A549 (cell line): ENCODE data around the gene NAA40. TPM values are rescaled to one million over a fixed set of nuclear protein-coding genes. Genes with fewer than 3 reads are reported as not detected.

Experiments
- ATAC-seq, 2 experiments: fragments of 200-7000 bp in 1 of 2; fragments of >200 bp in 1 of 2; cut with Nextera tagmentation in 1 of 2; cut with Tn5 transposase in 1 of 2; 3 replicates each; pipeline versions ENCODE4 v1.8.0 to v1.9.1; 2018 to 2020; ENCODE audit warnings: mild to moderate bottlenecking in 1 of 2, moderate library complexity in 1 of 2
- CTCF ChIA-PET: fragments of 300-600 bp; sonication (Branson Sonifier 250); formaldehyde crosslinking; extraction: SDS; loops from one replicate; lab custom pipeline; 2021; ENCODE audit warnings: antibody characterized with exemption, inconsistent platforms; lab: Yijun Ruan, JAX
- POLR2A ChIA-PET: fragments of 350-600 bp; formaldehyde crosslinking; extraction: SDS; loops from one replicate; lab custom pipeline; 2021; ENCODE audit warnings: antibody characterized with exemption, inconsistent platforms; lab: Yijun Ruan, JAX
- DNase-seq, 2 experiments: peaks; one replicate each; pipeline versions ENCODE4 v3.0.0 to v3.0.0-alpha.2; 2011 to 2016; ENCODE audit warnings: low read depth in 1 of 2, low spot score in 1 of 2
- FAIRE-seq: peaks from 2 replicates; lab custom pipeline; 2011; peaks lifted over from hg19 to GRCh38; lab: Jason Lieb, UNC
- H3K27ac ChIP-seq, 2 experiments: fragments of >200 bp; sonication (Bioruptor Twin); formaldehyde crosslinking; 3 replicates each; pipeline ENCODE4 v1.5.1; 2016 to 2017
- H3K4me1 ChIP-seq: fragments of >200 bp; sonication (Bioruptor Twin); formaldehyde crosslinking; 3 replicates; pipeline ENCODE4 v1.6.1; 2016
- H3K4me2 ChIP-seq: fragments of >200 bp; sonication (Bioruptor Twin); formaldehyde crosslinking; 3 replicates; pipeline ENCODE4 v1.6.1; 2016
- H3K4me3 ChIP-seq: fragments of >200 bp; sonication (Bioruptor Twin); formaldehyde crosslinking; 3 replicates; pipeline ENCODE4 v1.5.1; 2016
- H3K9me3 ChIP-seq: fragments of >200 bp; sonication (Bioruptor Twin); formaldehyde crosslinking; 3 replicates; pipeline ENCODE4 v1.6.1; 2016
- CBX2 ChIP-seq: fragments of 200-600 bp; sonication (generic); IDR thresholded peaks from 2 replicates; pipeline ENCODE4 v1.6.1; 2016; ENCODE audit warnings: low read depth, mild to moderate bottlenecking, borderline replicate concordance
- CEBPB ChIP-seq, 2 experiments: fragments of >200 bp in 1 of 2; sonication (Bioruptor Twin) in 1 of 2; formaldehyde crosslinking in 1 of 2; IDR thresholded peaks; 2 replicates each; pipeline ENCODE4 v1.6.1; 2012 to 2016
- CHD2 ChIP-seq: fragments of 150-350 bp; IDR thresholded peaks from 2 replicates; pipeline ENCODE4 v1.6.1; 2014; ENCODE audit warnings: low read length; ENCODE audit not compliant: partially characterized antibody
- EHF ChIP-seq: fragments of 250-450 bp; sonication (Bioruptor Pico); IDR thresholded peaks from 2 replicates; pipeline ENCODE4 v1.5.0; 2020; ENCODE audit warnings: mild to moderate bottlenecking
- EHMT2 ChIP-seq: fragments of 200-600 bp; sonication (generic); IDR thresholded peaks from 2 replicates; pipeline ENCODE4 v1.6.1; 2016; ENCODE audit warnings: antibody characterized with exemption, low read depth, mild to moderate bottlenecking, moderate library complexity
- ESRRA ChIP-seq: fragments of 150-350 bp; IDR thresholded peaks from 2 replicates; pipeline ENCODE4 v1.6.1; 2014; ENCODE audit warnings: mild to moderate bottlenecking, low read length, borderline replicate concordance
- FOSB ChIP-seq: fragments of 250-450 bp; sonication (Bioruptor Pico); IDR thresholded peaks from 2 replicates; pipeline ENCODE4 v1.5.0; 2020; ENCODE audit warnings: mild to moderate bottlenecking, moderate library complexity
- FOSL2 ChIP-seq, 2 experiments: fragments of 450-650 bp in 1 of 2; fragments of >200 bp in 1 of 2; sonication (Bioruptor Twin) in 1 of 2; formaldehyde crosslinking; IDR thresholded peaks; 2 replicates each; pipeline versions ENCODE4 v1.5.0 to v1.6.1; 2016 to 2020; ENCODE audit warnings: mild to moderate bottlenecking in 1 of 2, moderate library complexity in 1 of 2
- HDAC2 ChIP-seq: fragments of 200-600 bp; sonication (generic); IDR thresholded peaks from 2 replicates; pipeline ENCODE4 v1.6.1; 2016
- HOXB13 ChIP-seq: fragments of 250-450 bp; sonication (Bioruptor Pico); IDR thresholded peaks from 2 replicates; pipeline ENCODE4 v1.5.0; 2020; ENCODE audit warnings: low read depth, mild to moderate bottlenecking, moderate library complexity
- JUNB ChIP-seq: fragments of >200 bp; sonication (Bioruptor Twin); formaldehyde crosslinking; IDR thresholded peaks from 2 replicates; pipeline ENCODE4 v1.6.1; 2016
- KDM1A ChIP-seq: fragments of 200-600 bp; sonication (generic); IDR thresholded peaks from 2 replicates; pipeline ENCODE4 v1.6.1; 2016; ENCODE audit warnings: low read depth, mild to moderate bottlenecking
- KDM5A ChIP-seq: fragments of 200-600 bp; sonication (generic); IDR thresholded peaks from 2 replicates; pipeline ENCODE4 v1.6.1; 2016; ENCODE audit warnings: antibody characterized with exemption, mild to moderate bottlenecking
- MAZ ChIP-seq: fragments of 150-350 bp; IDR thresholded peaks from 2 replicates; pipeline ENCODE4 v1.6.1; 2014; ENCODE audit warnings: antibody characterized with exemption, low read depth, low read length, borderline replicate concordance
- NPAS2 ChIP-seq: fragments of 250-450 bp; sonication (Bioruptor Pico); IDR thresholded peaks from 2 replicates; pipeline ENCODE4 v1.8.0; 2022; ENCODE audit warnings: mild to moderate bottlenecking, moderate library complexity, borderline replicate concordance
- NR3C1 ChIP-seq: fragments of >200 bp; sonication (Bioruptor Twin); formaldehyde crosslinking; IDR thresholded peaks from 3 replicates; pipeline ENCODE4 v1.6.1; 2017
- TFCP2L1 ChIP-seq: fragments of 250-450 bp; sonication (Bioruptor Pico); IDR thresholded peaks from 2 replicates; pipeline ENCODE4 v1.5.0; 2021; ENCODE audit warnings: mild to moderate bottlenecking
- ZC3H11A ChIP-seq: fragments of 450-650 bp; IDR thresholded peaks from 2 replicates; pipeline ENCODE4 v1.6.1; 2014; ENCODE audit warnings: antibody characterized with exemption, mild to moderate bottlenecking
- ZFP36 ChIP-seq: fragments of 450-650 bp; IDR thresholded peaks from 2 replicates; pipeline ENCODE4 v1.6.1; 2014; ENCODE audit warnings: borderline replicate concordance; ENCODE audit not compliant: partially characterized antibody
- ZSCAN20 ChIP-seq: fragments of 250-450 bp; sonication (Bioruptor Pico); IDR thresholded peaks from 2 replicates; pipeline ENCODE4 v1.8.0; 2022; ENCODE audit warnings: mild to moderate bottlenecking, moderate library complexity
- WGBS: methylation state at CpG from one replicate; pipeline ENCODE4 v1.1.6; 2017; ENCODE audit errors: missing lambda C conversion rate; 5-methylcytosine and 5-hydroxymethylcytosine counted together
- polyA plus RNA-seq, 4 experiments: library from polyadenylated mRNA; depleted of rRNA in 3 of 4; stranded (reverse); fragments of >200 nt; fragmentation: RNase III in 1 of 4; extraction: RNeasy Plus Mini Kit Qiagen cat#74134 plus additional on column Dnase treatment in 1 of 4; gene quantifications; 2 replicates in 3 of 4; 3 replicates in 1 of 4; pipeline ENCODE4 v1.2.3, GENCODE V29; 2011 to 2017
- TF ChIP-seq, protein P1 (sequence below): fragments of 150-350 bp; IDR thresholded peaks from 2 replicates; pipeline ENCODE4 v1.6.1; 2014; ENCODE audit warnings: low read depth, mild to moderate bottlenecking, low read length
- TF ChIP-seq, protein P2 (sequence below): fragments of >200 bp; sonication (Bioruptor Twin); formaldehyde crosslinking; IDR thresholded peaks from 3 replicates; pipeline ENCODE4 v1.5.1; 2016
- TF ChIP-seq, protein P3 (sequence below): IDR thresholded peaks from 2 replicates; pipeline ENCODE4 v1.6.1; 2012; ENCODE audit warnings: low read depth, borderline replicate concordance

NAA40 gene
- polyA plus RNA-seq, 2 of the 4 experiments (the other 2 are of a cell fraction): 21.9 to 32.0 TPM

DNA sequence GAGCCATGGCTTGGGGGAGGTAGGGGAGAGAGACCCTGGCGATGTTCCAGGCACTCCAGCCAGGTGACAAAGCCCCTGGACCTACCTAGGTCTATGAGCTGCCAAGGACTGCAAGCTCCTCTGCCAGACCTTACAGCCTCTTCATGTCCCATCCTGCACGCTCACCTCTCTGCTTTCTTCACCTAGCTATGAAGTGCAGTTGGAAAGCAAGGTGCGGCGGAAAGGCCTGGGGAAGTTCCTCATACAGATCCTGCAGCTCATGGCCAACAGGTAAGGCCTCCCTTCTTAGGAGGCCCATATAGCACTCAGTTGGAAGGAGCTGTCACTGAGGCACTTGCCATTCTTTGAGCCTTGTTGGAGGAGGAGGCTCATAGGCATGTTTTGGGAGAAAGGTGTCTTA is 13.8 kb downstream of the NAA40 start:
- Histone ChIP-seq H3K27ac (no peak overlapping the region), H3K4me3 (no peak overlapping the region), H3K9me3 (no peaks in the 10 kb centered on the region), H3K4me1 (no peaks in the 10 kb centered on the region), H3K4me2 (no peak overlapping the region)
- CTCF ChIA-PET: interaction anchor here (0.9 to 10.2 kb wide), 5 partner anchors 10 to 184 kb away, joined by 3 to 236 read pairs (median 4); partner anchors contain the start of genes MARK2 and ZFTA
- TF ChIP-seq HDAC2 (no peak), JUNB (no peak), NR3C1 (no peak), MAZ (no peak), TFCP2L1 (no peak), ZFP36 (no peak), CHD2 (no peak), ESRRA (no peak), CBX2 (no peak), CEBPB (IDR thresholded peaks at IDR 0.05) (no peak), EHMT2 (no peak), KDM5A (no peak), FOSB (CRISPR knock-in tag) (no peak)
- TF ChIP-seq, protein P1, sequence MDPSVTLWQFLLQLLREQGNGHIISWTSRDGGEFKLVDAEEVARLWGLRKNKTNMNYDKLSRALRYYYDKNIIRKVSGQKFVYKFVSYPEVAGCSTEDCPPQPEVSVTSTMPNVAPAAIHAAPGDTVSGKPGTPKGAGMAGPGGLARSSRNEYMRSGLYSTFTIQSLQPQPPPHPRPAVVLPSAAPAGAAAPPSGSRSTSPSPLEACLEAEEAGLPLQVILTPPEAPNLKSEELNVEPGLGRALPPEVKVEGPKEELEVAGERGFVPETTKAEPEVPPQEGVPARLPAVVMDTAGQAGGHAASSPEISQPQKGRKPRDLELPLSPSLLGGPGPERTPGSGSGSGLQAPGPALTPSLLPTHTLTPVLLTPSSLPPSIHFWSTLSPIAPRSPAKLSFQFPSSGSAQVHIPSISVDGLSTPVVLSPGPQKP: no peak
- POLR2A ChIA-PET: no interaction called here
- 92% methylated on average over 4 of the region's 4 CpGs for WGBS
- no peak for FAIRE-seq
- DNase-seq: no peak
- no peak for ATAC-seq

DNA sequence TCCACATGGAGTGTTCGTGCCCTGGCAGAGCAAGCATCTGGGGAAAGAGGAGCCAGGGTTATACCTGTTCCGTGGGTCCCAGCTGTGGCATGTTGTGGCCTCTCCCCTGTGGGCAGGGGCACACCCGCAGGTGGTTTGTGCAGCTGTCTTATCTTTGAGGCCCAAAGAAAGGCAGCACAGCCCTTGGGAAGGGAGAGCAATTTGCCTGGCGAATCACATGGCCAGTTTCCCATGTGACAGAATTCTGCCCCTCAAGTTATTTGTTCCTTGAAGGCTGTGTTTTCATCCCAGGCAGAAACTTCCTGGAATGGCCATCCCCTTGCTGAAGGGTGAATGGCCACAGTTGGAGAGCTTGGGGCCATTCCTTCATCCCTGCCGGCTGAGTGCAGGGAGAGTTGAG is 19.2 kb downstream of the NAA40 start:
- POLR2A ChIA-PET: no interaction called here

More for the DNA sequence above, 19.2 kb downstream of the NAA40 start:
- H3K27ac ChIP-seq: no peak overlapping the region
- DNase-seq: no peak
- no peaks in the 10 kb centered on the region for H3K9me3 ChIP-seq
- peaks cover 6% of the 10 kb centered on the region; the same call in 1 of the 3 replicates for H3K4me1 ChIP-seq
- 100% methylated on average over 4 of the region's 5 CpGs for WGBS
- no peak overlapping the region for H3K4me2 ChIP-seq
- TF ChIP-seq ZSCAN20 (CRISPR knock-in tag) (no peak), HOXB13 (CRISPR knock-in tag) (no peak), KDM1A (no peak), ZC3H11A (no peak), FOSL2 (IDR thresholded peaks at IDR 0.05) (no peak), FOSL2 (CRISPR knock-in tag; IDR thresholded peaks at IDR 0.05) (no peak), NPAS2 (no peak), EHF (CRISPR knock-in tag) (no peak), CEBPB (IDR thresholded peaks at IDR 0.05) (no peak)
- TF ChIP-seq, protein P2, sequence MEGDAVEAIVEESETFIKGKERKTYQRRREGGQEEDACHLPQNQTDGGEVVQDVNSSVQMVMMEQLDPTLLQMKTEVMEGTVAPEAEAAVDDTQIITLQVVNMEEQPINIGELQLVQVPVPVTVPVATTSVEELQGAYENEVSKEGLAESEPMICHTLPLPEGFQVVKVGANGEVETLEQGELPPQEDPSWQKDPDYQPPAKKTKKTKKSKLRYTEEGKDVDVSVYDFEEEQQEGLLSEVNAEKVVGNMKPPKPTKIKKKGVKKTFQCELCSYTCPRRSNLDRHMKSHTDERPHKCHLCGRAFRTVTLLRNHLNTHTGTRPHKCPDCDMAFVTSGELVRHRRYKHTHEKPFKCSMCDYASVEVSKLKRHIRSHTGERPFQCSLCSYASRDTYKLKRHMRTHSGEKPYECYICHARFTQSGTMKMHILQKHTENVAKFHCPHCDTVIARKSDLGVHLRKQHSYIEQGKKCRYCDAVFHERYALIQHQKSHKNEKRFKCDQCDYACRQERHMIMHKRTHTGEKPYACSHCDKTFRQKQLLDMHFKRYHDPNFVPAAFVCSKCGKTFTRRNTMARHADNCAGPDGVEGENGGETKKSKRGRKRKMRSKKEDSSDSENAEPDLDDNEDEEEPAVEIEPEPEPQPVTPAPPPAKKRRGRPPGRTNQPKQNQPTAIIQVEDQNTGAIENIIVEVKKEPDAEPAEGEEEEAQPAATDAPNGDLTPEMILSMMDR: no peak
- TF ChIP-seq, protein P3, sequence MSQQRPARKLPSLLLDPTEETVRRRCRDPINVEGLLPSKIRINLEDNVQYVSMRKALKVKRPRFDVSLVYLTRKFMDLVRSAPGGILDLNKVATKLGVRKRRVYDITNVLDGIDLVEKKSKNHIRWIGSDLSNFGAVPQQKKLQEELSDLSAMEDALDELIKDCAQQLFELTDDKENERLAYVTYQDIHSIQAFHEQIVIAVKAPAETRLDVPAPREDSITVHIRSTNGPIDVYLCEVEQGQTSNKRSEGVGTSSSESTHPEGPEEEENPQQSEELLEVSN: no peak
- TF ChIP-seq, all 56 proteins: peak for 0
- FAIRE-seq: no peak
- CTCF ChIA-PET: interaction anchor here (0.6 to 7.5 kb wide), 4 partner anchors 10 to 967 kb away, joined by 3 to 52 read pairs (median 6); partner anchors contain the start of gene COX8A
- no peak for ATAC-seq
- no peak overlapping the region for H3K4me3 ChIP-seq
